Right lobe of liver (tissue), 4 donors: Measurements from ENCODE around the gene TSPAN18.

Experiments used
- CTCF ChIP-seq, 4 donors: fragments of 200-600 bp in 3 of 4; fragments of 450-650 bp in 1 of 4; IDR thresholded peaks; one replicate each; pipeline versions ENCODE4 v1.5.1 to v1.8.0; 2016 to 2022; ENCODE audit warnings: antibody characterized with exemption in 4 of 4, mild to moderate bottlenecking in 2 of 4
- POLR2A ChIP-seq: fragments of 450-650 bp; IDR thresholded peaks from one replicate; pipeline ENCODE4 v1.6.1; 2017; ENCODE audit warnings: antibody characterized with exemption, mild to moderate bottlenecking
- donor health status: DM: no; HTN: no; CAD: no.
- donor health status: DM: no; HTN: no; CAD: no.
- donor health status: DM: no; HTN: yes; CAD: no.

- no peak for TF ChIP-seq CTCF (IDR thresholded peaks at IDR 0.05)
- TF ChIP-seq POLR2A = no peak
Observed at GRCh38 chr11:44940835-44941234, 214.1 kb downstream of the TSPAN18 start.
